B cell (primary cell): ENCODE measurements around the gene PHF13. TPM values are rescaled to one million over a fixed set of nuclear protein-coding genes. Genes with fewer than 3 reads are reported as not detected.
"Not testable (repeated sequence)": the region's sequence is repeated elsewhere in the genome, so short reads cannot be mapped to it uniquely, and the experiment has no call there.

ENCODE experiments used
- ATAC-seq: fragments of 200-7000 bp; cut with Tn5 transposase; one replicate; pipeline ENCODE4 v1.10.0; 2021; ENCODE audit warnings: low read depth, mild to moderate bottlenecking, moderate number of reproducible peaks, moderate library complexity
- CTCF ChIA-PET: fragments of 350-600 bp; sonication (Branson Sonifier 250); formaldehyde crosslinking; loops from one replicate; lab custom pipeline; 2021; ENCODE audit warnings: antibody characterized with exemption, inconsistent platforms; lab: Charles Lee
- POLR2A ChIA-PET: fragments of 350-600 bp; sonication (Branson Sonifier 250); formaldehyde crosslinking; loops from one replicate; lab custom pipeline; 2021; ENCODE audit warnings: antibody characterized with exemption; lab: Charles Lee
- DNase-seq: peaks from one replicate; pipeline ENCODE4 v3.0.0; 2013
- H2AFZ ChIP-seq: 2 replicates; pipeline ENCODE4 v1.6.1; 2012; ENCODE audit warnings: mild to moderate bottlenecking, low read depth, low read length; ENCODE audit not compliant: insufficient read depth, poor library complexity, severe bottlenecking
- H3K27ac ChIP-seq, 2 donors: 1 replicate in 1 of 2; 2 replicates in 1 of 2; pipeline ENCODE4 v1.5.1; 2012 to 2013; ENCODE audit warnings: low read length in 2 of 2, mild to moderate bottlenecking in 2 of 2, moderate library complexity in 1 of 2
- H3K27me3 ChIP-seq, 4 experiments: fragments of 200-600 bp in 1 of 4; sonication (generic) in 1 of 4; replicated peaks in 1 of 4; 1 replicate in 2 of 4; 2 replicates in 2 of 4; pipeline versions ENCODE4 v1.6.1 to v1.7.0; 2013 to 2016; ENCODE audit warnings: low read length in 3 of 4, mild to moderate bottlenecking in 2 of 4, mixed read lengths in 1 of 4, moderate library complexity in 1 of 4; ENCODE audit not compliant: insufficient read depth in 4 of 4, control insufficient read depth in 3 of 4; ENCODE audit errors: control extremely low read depth in 1 of 4
- H3K36me3 ChIP-seq, 2 experiments: replicated peaks in 1 of 2; 1 replicate in 1 of 2; 2 replicates in 1 of 2; pipeline versions ENCODE4 v1.6.1 to v1.7.1; 2013; ENCODE audit warnings: low read length in 1 of 2; ENCODE audit not compliant: insufficient read depth in 2 of 2, control insufficient read depth in 1 of 2; ENCODE audit errors: control extremely low read depth in 1 of 2, extremely low read depth in 1 of 2
- H3K4me1 ChIP-seq, 2 donors: fragments of 200-600 bp in 1 of 2; sonication (generic) in 1 of 2; 1 replicate in 1 of 2; 2 replicates in 1 of 2; pipeline versions ENCODE4 v1.5.1 to v1.6.1; 2013 to 2017; ENCODE audit warnings: low read length in 2 of 2; ENCODE audit not compliant: control insufficient read depth in 2 of 2, insufficient read depth in 2 of 2
- H3K4me2 ChIP-seq: replicated peaks from 2 replicates; pipeline ENCODE3; 2012; ENCODE audit warnings: mild to moderate bottlenecking, low read depth, low read length; ENCODE audit not compliant: poor library complexity, severe bottlenecking
- H3K4me3 ChIP-seq, 5 experiments: fragments of 200-600 bp in 1 of 5; sonication (generic) in 1 of 5; 1 replicate in 3 of 5; 2 replicates in 2 of 5; pipeline versions ENCODE4 v1.5.1 to v1.7.0; 2011 to 2016; ENCODE audit warnings: low read length in 4 of 5, mild to moderate bottlenecking in 4 of 5, low read depth in 2 of 5, control low read depth in 1 of 5, moderate library complexity in 1 of 5; ENCODE audit not compliant: insufficient read depth in 1 of 5; ENCODE audit errors: control extremely low read depth in 1 of 5, extremely low read depth in 1 of 5
- H3K79me2 ChIP-seq: fragments of 200-600 bp; sonication (generic); one replicate; pipeline ENCODE4 v1.6.0; 2016; ENCODE audit warnings: low read length; ENCODE audit not compliant: control insufficient read depth, insufficient read depth
- H3K9ac ChIP-seq: fragments of 200-600 bp; sonication (generic); 2 replicates; pipeline ENCODE4 v1.6.1; 2017; ENCODE audit warnings: mild to moderate bottlenecking, low read length, moderate library complexity
- H3K9me3 ChIP-seq, 3 donors: one replicate each; pipeline versions ENCODE4 v1.6.1 to v1.7.1; 2013; ENCODE audit warnings: low read length in 2 of 3; ENCODE audit not compliant: control insufficient read depth in 2 of 3, insufficient read depth in 1 of 3; ENCODE audit errors: control extremely low read depth in 1 of 3
- H4K20me1 ChIP-seq: 2 replicates; pipeline ENCODE4 v1.6.0; 2012; ENCODE audit warnings: mild to moderate bottlenecking, low read length; ENCODE audit not compliant: insufficient read depth, control insufficient read depth, poor library complexity, severe bottlenecking
- H3K27ac Mint-ChIP-seq: one replicate; pipeline ENCODE4 v1.8.0; 2021; ENCODE audit warnings: mixed read lengths
- H3K27me3 Mint-ChIP-seq: one replicate; pipeline ENCODE4 v1.8.0; 2021; ENCODE audit warnings: mixed read lengths
- H3K4me1 Mint-ChIP-seq: one replicate; pipeline ENCODE4 v1.8.0; 2021; ENCODE audit warnings: mixed read lengths
- H3K4me3 Mint-ChIP-seq: one replicate; pipeline ENCODE4 v1.8.0; 2021; ENCODE audit warnings: mixed read lengths
- H3K9me3 Mint-ChIP-seq: one replicate; pipeline ENCODE4 v1.8.0; 2022; ENCODE audit warnings: mixed read lengths; ENCODE audit not compliant: insufficient read depth
- CTCF ChIP-seq: fragments of 200-600 bp; IDR thresholded peaks from one replicate; pipeline ENCODE4 v1.8.0; 2022; ENCODE audit warnings: antibody characterized with exemption, mild to moderate bottlenecking
- EZH2 ChIP-seq: IDR thresholded peaks from 2 replicates; pipeline ENCODE4 v1.6.1; 2012; ENCODE audit warnings: borderline replicate concordance, low read depth, mild to moderate bottlenecking, moderate library complexity, low read length; ENCODE audit not compliant: insufficient read depth, poor library complexity, severe bottlenecking
- WGBS: methylation state at CpG from one replicate; pipeline ENCODE4 v1.1.5; 2013; ENCODE audit warnings: missing lambda C conversion rate; ENCODE audit not compliant: insufficient coverage; 5-methylcytosine and 5-hydroxymethylcytosine counted together
- intact Hi-C: fragments of 100-400 bp; cut with micrococcal nuclease; formaldehyde crosslinking; loops from one replicate; pipeline ENCODE4 v1.10.0; 2022
- polyA plus RNA-seq: library from polyadenylated mRNA; depleted of rRNA; stranded (reverse); fragments of >200 nt; gene quantifications from 2 replicates; pipeline ENCODE4 v1.2.3, GENCODE V29; 2012
- total RNA-seq, 2 donors: library from RNA; stranded (reverse); fragments of 120-200 nt in 1 of 2; gene quantifications; 1 replicate in 1 of 2; 2 replicates in 1 of 2; pipeline versions ENCODE4 v1.2.3 to v1.2.4, GENCODE V29; 2013 to 2022

Gene PHF13
- total and polyA plus RNA-seq, 2 donors (not counting 1 experiment from before 2014, with no cell fraction given), result 5.3 to 11.0 TPM

- TF ChIP-seq CTCF (no peak), EZH2 (no peak)
- Histone ChIP-seq H2AFZ (peak overlapping the region; percentile 36), H3K27me3 (no peaks in the 10 kb centered on the region), H4K20me1 (peaks cover 54% of the 10 kb centered on the region), H3K9ac (peak overlapping the region; percentile 39), H3K4me1 (peaks cover 29 to 42% of the 10 kb centered on the region in 2 donors), H3K36me3 (peaks cover 0 to 32% of the 10 kb centered on the region in 2 experiments), H3K27ac (peak overlapping the region in 1 of 2 donors; percentile 54), H3K4me3 (peak overlapping the region in 4 of 5 experiments; percentile 4 to 35 (median 22)), H3K9me3 (no peaks in the 10 kb centered on the region), H3K4me2 (peak overlapping the region; percentile 100), H3K79me2 (peaks cover 59% of the 10 kb centered on the region)
- H3K4me1 Mint-ChIP-seq, result peaks cover 41% of the 10 kb centered on the region
- no peaks in the 10 kb centered on the region for H3K27me3 Mint-ChIP-seq
- peak overlapping the region; percentile 93 for H3K4me3 Mint-ChIP-seq
- H3K9me3 Mint-ChIP-seq, result no peaks in the 10 kb centered on the region
- DNase-seq (peak; percentile 60), ATAC-seq (no peak)
- 65% methylated on average over 27 of the region's 31 CpGs for WGBS
- intact Hi-C loops, result loop anchor here (2.0 kb wide), 1 partner anchor 13 kb away; the partner anchor contains the start of gene PHF13
- ChIA-PET CTCF (interaction anchor here (1.1 to 5.4 kb wide), 5 partner anchors 18 to 47 kb away, joined by 3 to 33 read pairs (median 4); partner anchors contain the start of genes NOL9, TAS1R1 and THAP3), POLR2A (interaction anchor here (0.6 to 1.7 kb wide), 2 partner anchors 16 to 19 kb away, joined by 3 to 7 read pairs; partner anchors contain the start of gene ZBTB48)
- H3K27ac Mint-ChIP-seq, result peak overlapping the region; percentile 73
Measured at GRCh38 chr1:6599141-6599975, 14.2 kb upstream of the PHF13 start.

GRCh38 chr1:6599991-6600390, 13.5 kb upstream of the PHF13 start:
- ATAC-seq, DNase-seq, H3K9me3 Mint-ChIP-seq, H3K27me3 ChIP-seq, H3K27ac ChIP-seq, H3K27me3 Mint-ChIP-seq, H3K9me3 ChIP-seq, H2AFZ ChIP-seq: not testable (repeated sequence)
- ChIA-PET CTCF (interaction anchor here (1.1 to 5.4 kb wide), 6 partner anchors 17 to 47 kb away, joined by 3 to 33 read pairs (median 4); partner anchors contain the start of genes NOL9, TAS1R1 and THAP3), POLR2A (interaction anchor here (0.6 to 1.7 kb wide), 2 partner anchors 16 to 19 kb away, joined by 3 to 7 read pairs; partner anchors contain the start of gene ZBTB48)
- Mint-ChIP-seq H3K27ac (peak overlapping the region; percentile 53), H3K4me3 (peak overlapping the region; percentile 93), H3K4me1 (peaks cover 42% of the 10 kb centered on the region)
- 0% methylated on average over 1 of the region's 8 CpGs for WGBS
- Histone ChIP-seq H3K9ac (peak overlapping the region; percentile 78), H3K36me3 (peaks cover 0 to 27% of the 10 kb centered on the region in 2 experiments), H3K4me2 (peak overlapping the region; percentile 100), H3K4me1 (peaks cover 29 to 43% of the 10 kb centered on the region in 2 donors), H4K20me1 (peaks cover 51% of the 10 kb centered on the region), H3K79me2 (peaks cover 59% of the 10 kb centered on the region), H3K4me3 (peak overlapping the region in 4 of 5 experiments; percentile 15 to 94 (median 76))
- intact Hi-C loops, result loop anchor here (2.0 kb wide), 1 partner anchor 13 kb away; the partner anchor contains the start of gene PHF13
